Measurements from ENCODE around the gene PPIP5K2.

Gene PPIP5K2

DNA sequence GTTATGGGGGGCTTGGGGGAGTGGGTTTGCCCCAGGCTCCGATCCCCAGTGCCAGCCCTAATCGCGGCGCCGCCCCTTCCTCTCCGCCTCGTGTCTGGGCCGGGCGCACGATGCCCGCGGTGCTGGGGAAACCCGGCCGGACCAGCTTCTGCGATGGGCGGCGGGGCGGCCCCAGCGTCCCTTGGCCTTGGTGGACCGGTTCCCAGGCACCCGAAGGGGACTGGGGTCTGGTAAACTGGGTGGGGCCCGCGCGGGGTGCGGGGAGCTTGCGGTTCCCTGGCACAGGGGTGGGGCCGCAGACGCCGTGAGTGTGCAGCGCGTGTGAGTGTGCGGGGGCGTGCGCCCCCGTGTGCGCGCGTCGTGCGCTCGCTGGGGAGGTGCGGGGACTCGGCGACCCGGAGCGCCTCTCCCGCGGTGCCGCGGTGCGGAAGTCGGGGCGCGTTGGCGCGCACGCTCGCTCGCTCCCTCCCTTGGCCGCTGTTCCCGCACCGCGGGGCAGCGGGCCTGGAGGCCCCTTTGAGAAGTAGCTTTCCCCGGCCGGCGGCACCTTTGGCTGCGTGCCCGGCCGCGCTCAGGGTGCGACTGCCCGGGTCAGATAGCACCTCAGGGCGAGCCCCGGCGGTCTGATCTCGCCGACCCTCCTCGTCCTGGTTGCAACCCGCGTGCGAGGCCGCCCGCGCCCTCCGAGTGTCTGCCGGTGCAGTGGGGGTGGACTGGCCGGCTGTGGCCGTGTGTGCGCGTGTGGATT is 139.0 kb downstream of the PPIP5K2 start:
- H3K27me3 ChIP-seq (ENCODE audit: insufficient read depth, low read length): no peaks in the 10 kb centered on the region
- peaks cover 30% of the 10 kb centered on the region for H3K4me1 ChIP-seq (ENCODE audit: control insufficient read depth, insufficient read depth, low read length, unreplicated experiment)
- peak overlapping the region; percentile 57; the same call in 1 of the 2 replicates for H3K27ac ChIP-seq (ENCODE audit: low read depth, low read length)
- no peaks in the 10 kb centered on the region for H3K36me3 ChIP-seq (ENCODE audit: insufficient read depth, low read length)
- peak overlapping the region; percentile 86 for H2AFZ ChIP-seq (ENCODE audit: low read length, unreplicated experiment)
- H3K79me2 ChIP-seq (ENCODE audit: control insufficient read depth, insufficient read depth, low read length, unreplicated experiment): peaks cover 54% of the 10 kb centered on the region
- peak overlapping the region; percentile 94 for H3K4me3 ChIP-seq (ENCODE audit: low read depth, low read length)

DNA sequence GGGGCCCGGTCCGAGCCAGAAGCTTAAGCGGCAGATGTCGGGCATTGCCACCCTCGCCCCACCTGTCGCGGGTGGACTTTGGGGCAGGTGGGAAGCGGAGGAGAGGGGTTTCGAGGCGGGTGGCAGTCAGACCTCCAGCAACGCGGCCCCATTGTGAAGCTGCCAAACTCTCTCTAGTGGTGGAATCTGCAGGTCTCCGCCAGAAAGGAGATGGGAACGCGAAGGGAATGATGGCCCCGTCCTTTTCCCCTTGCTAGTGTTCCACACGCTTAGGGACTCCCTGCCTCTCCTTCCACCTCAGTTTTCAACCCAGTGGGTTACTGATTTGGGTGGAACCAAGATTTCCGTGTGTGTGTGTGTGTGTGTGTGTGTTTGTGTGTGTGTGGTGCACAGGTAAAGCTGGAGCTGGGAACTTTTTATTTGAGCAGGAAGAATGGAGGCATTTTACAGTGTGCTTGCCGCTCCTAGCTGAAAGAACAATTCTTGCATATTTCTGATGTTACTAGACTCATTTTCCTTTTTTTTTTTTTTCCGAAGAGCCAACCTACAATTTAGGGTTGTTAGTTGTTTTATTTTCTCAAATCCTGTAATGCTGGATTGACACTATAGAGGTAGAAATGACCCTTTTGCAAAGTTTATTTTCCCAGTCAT is 139.7 kb downstream of the PPIP5K2 start:
- Histone ChIP-seq H3K4me3 (ENCODE audit: low read depth, low read length) (peak overlapping the region; percentile 94), H3K27ac (ENCODE audit: low read depth, low read length) (no peak overlapping the region), H3K4me1 (ENCODE audit: control insufficient read depth, insufficient read depth, low read length, unreplicated experiment) (peaks cover 30% of the 10 kb centered on the region), H3K79me2 (ENCODE audit: control insufficient read depth, insufficient read depth, low read length, unreplicated experiment) (peaks cover 61% of the 10 kb centered on the region), H2AFZ (ENCODE audit: low read length, unreplicated experiment) (peak overlapping the region; percentile 8), H3K36me3 (ENCODE audit: insufficient read depth, low read length) (no peaks in the 10 kb centered on the region), H3K27me3 (ENCODE audit: insufficient read depth, low read length) (no peaks in the 10 kb centered on the region)

DNA sequence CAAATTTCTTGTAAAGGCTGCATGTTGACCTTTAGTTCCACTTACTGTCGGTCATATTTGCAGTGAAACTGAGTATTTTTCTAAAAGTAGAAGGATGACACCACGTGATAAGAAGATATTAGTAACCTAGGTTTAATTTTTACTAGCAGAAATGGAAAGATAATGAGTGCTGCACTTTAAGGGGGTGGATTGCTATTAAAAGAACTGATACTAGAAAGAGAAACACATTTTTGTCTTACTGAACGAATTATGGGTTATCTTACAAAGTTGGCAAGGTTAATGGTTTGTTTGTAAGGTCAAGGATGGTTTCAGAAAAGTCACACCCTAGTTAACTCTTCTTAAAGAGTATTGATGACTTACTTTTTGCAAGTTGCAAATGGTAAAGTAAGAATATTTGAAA is 140.8 kb downstream of the PPIP5K2 start:
- H3K79me2 ChIP-seq (ENCODE audit: control insufficient read depth, insufficient read depth, low read length, unreplicated experiment): peaks cover 72% of the 10 kb centered on the region
- H3K27ac ChIP-seq (ENCODE audit: low read depth, low read length): no peak overlapping the region
- peak overlapping the region; percentile 94 for H3K4me3 ChIP-seq (ENCODE audit: low read depth, low read length)
- no peaks in the 10 kb centered on the region for H3K27me3 ChIP-seq (ENCODE audit: insufficient read depth, low read length)
- H3K36me3 ChIP-seq (ENCODE audit: insufficient read depth, low read length): no peaks in the 10 kb centered on the region
- H3K4me1 ChIP-seq (ENCODE audit: control insufficient read depth, insufficient read depth, low read length, unreplicated experiment): peaks cover 30% of the 10 kb centered on the region
- H2AFZ ChIP-seq (ENCODE audit: low read length, unreplicated experiment): no peak overlapping the region
